ENCODE data around the gene TMEM270. TPM values are rescaled to one million over a fixed set of nuclear protein-coding genes. Genes with fewer than 3 reads are reported as not detected.

TMEM270 gene
- total and polyA plus RNA-seq, 5 donors from 2014 or later = 0.34 TPM; not detected in 4

DNA sequence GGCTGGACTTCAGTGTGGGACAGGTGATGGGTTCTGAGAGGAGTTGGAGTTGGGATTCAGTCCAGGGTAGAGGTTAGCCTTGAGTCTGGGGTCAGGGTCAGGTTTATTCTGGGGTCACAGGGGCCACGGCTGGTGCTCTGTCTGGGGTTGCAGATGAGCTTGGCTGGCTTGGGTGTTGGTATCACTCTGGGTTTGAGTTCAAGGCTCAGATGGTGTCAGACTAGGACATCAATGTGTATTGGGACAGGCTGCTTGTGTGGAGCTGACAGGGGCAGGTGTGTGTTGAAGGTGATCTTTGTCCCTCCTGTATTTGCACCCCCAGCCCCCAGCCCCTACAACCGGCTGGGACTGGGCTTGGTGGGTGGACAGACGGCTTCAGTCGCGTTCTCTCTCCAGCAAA lies 26.8 kb downstream of the TMEM270 start:
- no peak for ATAC-seq (ENCODE audit: low read depth in 2 of 2)
- H3K4me1 Mint-ChIP-seq = no peaks in the 10 kb centered on the region
- H3K36me3 Mint-ChIP-seq = no peaks in the 10 kb centered on the region
- H3K9me3 Mint-ChIP-seq = no peaks in the 10 kb centered on the region
- peaks cover 25% of the 10 kb centered on the region for H3K27me3 Mint-ChIP-seq
- Histone ChIP-seq H3K36me3 (ENCODE audit: control insufficient read depth, insufficient read depth, low read length) (no peaks in the 10 kb centered on the region), H3K27ac (ENCODE audit: insufficient read depth, low read length, poor library complexity, severe bottlenecking) (no peak overlapping the region), H3K4me3 (ENCODE audit: low read depth, low read length) (no peak overlapping the region), H3K27me3 (ENCODE audit: control insufficient read depth, insufficient read depth, low read length) (no peaks in the 10 kb centered on the region), H3K4me1 (ENCODE audit: control insufficient read depth, insufficient read depth, low read length, poor library complexity, severe bottlenecking) (no peaks in the 10 kb centered on the region), H3K9me3 (ENCODE audit: control insufficient read depth in 2 of 2, low read length in 2 of 2) (no peaks in the 10 kb centered on the region)
- no peak for DNase-seq
- H3K4me3 Mint-ChIP-seq = no peak overlapping the region
- no peak overlapping the region for H3K27ac Mint-ChIP-seq

DNA sequence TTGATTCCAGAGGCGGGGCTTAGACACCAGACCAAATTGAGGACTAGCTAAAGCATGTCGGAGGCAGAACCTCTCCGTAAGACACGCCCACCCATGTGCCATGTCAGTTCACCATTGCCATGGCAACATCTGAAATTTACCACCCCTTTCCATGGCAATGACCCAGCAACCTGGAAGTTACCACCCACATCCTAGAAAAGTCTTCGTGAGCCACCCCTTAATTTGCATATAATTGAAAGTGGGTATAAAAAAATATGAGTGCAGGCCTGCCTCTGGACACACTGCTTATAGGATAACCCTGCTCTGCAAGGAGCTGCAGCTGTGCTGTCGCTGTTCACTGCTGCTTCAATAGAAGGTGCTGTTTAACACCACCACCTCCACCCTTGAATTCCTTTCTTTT lies 28.0 kb downstream of the TMEM270 start:
- DNase-seq (no peak), ATAC-seq (ENCODE audit: low read depth in 2 of 2) (no peak)
- Mint-ChIP-seq H3K9me3 (no peaks in the 10 kb centered on the region), H3K27ac (no peak overlapping the region), H3K27me3 (peaks cover 25% of the 10 kb centered on the region), H3K36me3 (no peaks in the 10 kb centered on the region), H3K4me1 (no peaks in the 10 kb centered on the region), H3K4me3 (no peak overlapping the region)
- Histone ChIP-seq H3K9me3 (ENCODE audit: control insufficient read depth in 2 of 2, low read length in 2 of 2) (no peaks in the 10 kb centered on the region), H3K36me3 (ENCODE audit: control insufficient read depth, insufficient read depth, low read length) (no peaks in the 10 kb centered on the region), H3K4me3 (ENCODE audit: low read depth, low read length) (no peak overlapping the region), H3K27me3 (ENCODE audit: control insufficient read depth, insufficient read depth, low read length) (no peaks in the 10 kb centered on the region), H3K27ac (ENCODE audit: insufficient read depth, low read length, poor library complexity, severe bottlenecking) (no peak overlapping the region), H3K4me1 (ENCODE audit: control insufficient read depth, insufficient read depth, low read length, poor library complexity, severe bottlenecking) (no peaks in the 10 kb centered on the region)

DNA sequence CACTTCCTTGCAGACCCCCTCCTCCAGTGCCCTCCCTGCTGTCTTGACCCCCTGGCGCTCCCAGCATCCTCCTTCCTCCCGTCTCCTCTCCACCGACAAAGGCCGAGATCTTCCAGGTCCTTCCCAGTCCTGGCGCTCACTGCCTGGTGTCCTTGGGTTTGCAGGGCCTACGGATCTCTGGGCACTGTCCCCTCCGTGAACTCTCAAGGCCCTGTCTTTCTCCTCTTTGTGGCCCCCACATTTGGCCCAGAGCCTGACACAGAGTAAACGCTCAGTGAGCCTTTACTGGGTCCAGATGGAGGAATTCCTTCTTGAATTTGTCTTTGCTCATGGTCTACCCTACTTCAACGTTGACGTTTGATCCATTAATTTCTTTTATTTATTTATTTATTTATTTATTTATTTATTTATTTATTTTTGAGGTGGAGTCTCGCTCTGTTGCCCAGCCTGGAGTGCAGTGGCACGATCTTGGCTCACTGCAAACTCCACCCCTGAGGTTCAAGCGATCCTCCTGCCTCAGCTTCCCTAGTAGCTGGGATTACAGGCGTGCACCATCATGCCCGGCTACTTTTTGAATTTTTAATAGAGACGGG lies 29.7 kb downstream of the TMEM270 start:
- Mint-ChIP-seq H3K4me3 (no peak overlapping the region), H3K4me1 (no peaks in the 10 kb centered on the region), H3K27me3 (peaks cover 20% of the 10 kb centered on the region), H3K27ac (no peak overlapping the region), H3K9me3 (peaks cover 0 to 3% (median 0%) of the 10 kb centered on the region in 7 donors), H3K36me3 (no peaks in the 10 kb centered on the region)
- H3K27ac ChIP-seq (ENCODE audit: insufficient read depth, low read length, poor library complexity, severe bottlenecking) = no peak overlapping the region
- no peaks in the 10 kb centered on the region for H3K36me3 ChIP-seq (ENCODE audit: control insufficient read depth, insufficient read depth, low read length)
- ATAC-seq (ENCODE audit: low read depth in 2 of 2) (no peak), DNase-seq (no peak)
- no peaks in the 10 kb centered on the region for H3K27me3 ChIP-seq (ENCODE audit: control insufficient read depth, insufficient read depth, low read length)
- no peak overlapping the region for H3K4me3 ChIP-seq (ENCODE audit: low read depth, low read length)
- H3K9me3 ChIP-seq (ENCODE audit: control insufficient read depth in 2 of 2, low read length in 2 of 2) = no peaks in the 10 kb centered on the region
- no peaks in the 10 kb centered on the region for H3K4me1 ChIP-seq (ENCODE audit: control insufficient read depth, insufficient read depth, low read length, poor library complexity, severe bottlenecking)

DNA sequence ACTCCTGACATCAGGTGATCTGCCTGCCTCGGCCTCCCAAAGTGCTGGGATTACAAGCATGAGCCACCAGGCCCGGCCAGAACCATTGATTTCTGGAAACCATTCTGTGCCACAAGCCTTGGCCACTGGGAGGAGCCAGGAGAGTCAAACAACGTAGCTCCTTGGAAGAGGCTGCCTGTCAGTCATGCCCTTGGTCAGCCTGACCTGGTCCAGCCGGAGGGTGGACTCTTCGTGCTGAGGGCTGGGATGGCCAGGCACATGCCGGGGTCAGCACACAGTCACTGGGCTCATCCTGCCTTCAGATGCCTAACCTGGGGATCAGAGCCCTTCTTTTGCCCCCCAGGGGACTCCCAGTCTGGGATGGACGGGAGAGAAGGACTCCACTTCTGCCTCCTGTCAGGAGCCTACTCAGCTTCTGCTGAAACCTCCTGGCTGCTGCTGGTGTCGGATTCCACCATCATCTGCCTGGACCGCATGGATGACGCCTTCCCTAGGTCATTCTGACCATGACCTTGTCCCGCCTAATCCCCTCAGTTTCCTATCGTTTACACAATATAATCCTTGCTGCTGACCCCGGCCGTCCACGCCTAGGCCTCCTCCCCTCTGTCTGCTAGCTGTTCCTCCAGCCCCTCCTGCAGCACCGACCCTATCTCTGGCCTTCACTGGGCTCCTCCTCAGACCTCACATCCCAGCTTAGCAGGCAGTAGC lies 30.4 kb downstream of the TMEM270 start:
- DNase-seq = no peak
- no peaks in the 10 kb centered on the region for H3K27me3 ChIP-seq (ENCODE audit: control insufficient read depth, insufficient read depth, low read length)
- Mint-ChIP-seq H3K36me3 (no peaks in the 10 kb centered on the region), H3K4me1 (no peaks in the 10 kb centered on the region), H3K27me3 (peaks cover 15% of the 10 kb centered on the region), H3K9me3 (peaks cover 0 to 8% (median 0%) of the 10 kb centered on the region in 7 donors), H3K27ac (peak overlapping the region in 1 of 3 donors; percentile 38), H3K4me3 (no peak overlapping the region)
- H3K4me3 ChIP-seq (ENCODE audit: low read depth, low read length) = no peak overlapping the region
- H3K4me1 ChIP-seq (ENCODE audit: control insufficient read depth, insufficient read depth, low read length, poor library complexity, severe bottlenecking) = no peaks in the 10 kb centered on the region
- H3K36me3 ChIP-seq (ENCODE audit: control insufficient read depth, insufficient read depth, low read length) = no peaks in the 10 kb centered on the region
- no peak for ATAC-seq (ENCODE audit: low read depth in 2 of 2)
- H3K27ac ChIP-seq (ENCODE audit: insufficient read depth, low read length, poor library complexity, severe bottlenecking) = no peak overlapping the region
- no peaks in the 10 kb centered on the region for H3K9me3 ChIP-seq (ENCODE audit: control insufficient read depth in 2 of 2, low read length in 2 of 2)

DNA sequence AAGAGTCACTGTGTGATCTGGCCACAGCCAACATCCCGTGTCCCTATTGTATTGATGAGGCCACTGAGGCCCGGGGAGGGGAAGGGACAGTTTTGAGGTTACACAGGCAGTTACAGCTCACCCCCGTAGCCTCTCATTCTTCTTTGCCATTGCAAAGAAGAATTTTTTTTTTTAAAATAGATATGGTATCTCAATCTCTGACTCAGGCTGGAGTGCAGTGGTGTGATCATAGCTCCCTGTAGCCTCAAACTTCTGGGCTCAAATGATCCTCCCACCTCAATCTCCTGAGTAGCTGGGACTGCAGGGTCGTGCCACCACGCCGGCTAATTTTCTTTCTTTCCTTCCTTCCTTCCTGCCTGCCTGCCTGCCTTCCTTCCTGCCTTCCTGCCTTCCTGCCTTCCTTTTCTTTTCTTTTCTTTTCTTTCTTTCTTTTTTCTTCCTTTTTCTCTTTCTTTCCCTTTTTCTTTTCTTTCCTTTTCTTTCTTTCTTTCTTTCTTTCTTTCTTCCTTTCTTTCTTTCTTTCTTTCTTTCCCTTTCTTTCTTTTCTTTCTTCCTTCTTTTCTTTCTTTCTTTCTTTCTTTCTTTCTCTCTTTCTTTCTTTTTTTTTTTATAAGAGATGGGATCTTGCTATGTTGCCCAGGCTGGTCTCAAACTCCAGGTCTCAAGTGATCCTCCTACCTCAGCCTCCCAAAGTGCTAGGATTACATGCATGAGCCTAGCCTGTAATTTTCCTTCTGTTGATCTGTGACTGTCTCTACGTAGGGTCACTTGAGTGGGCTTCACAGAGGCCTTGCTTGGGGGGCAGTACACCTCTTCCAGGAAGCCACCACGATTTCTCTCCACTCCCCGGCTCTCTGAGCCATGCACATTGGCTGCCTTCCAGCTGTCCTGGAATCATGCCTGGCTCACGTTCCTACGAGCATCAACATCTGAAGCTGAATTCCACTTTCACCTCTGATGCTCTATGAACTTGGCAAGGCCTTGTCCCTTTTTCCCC lies 31.3 kb downstream of the TMEM270 start:
- H3K9me3 ChIP-seq (ENCODE audit: control insufficient read depth in 2 of 2, low read length in 2 of 2) = no peaks in the 10 kb centered on the region
- H3K4me1 ChIP-seq (ENCODE audit: control insufficient read depth, insufficient read depth, low read length, poor library complexity, severe bottlenecking) = no peaks in the 10 kb centered on the region
- peaks cover 12% of the 10 kb centered on the region for H3K27me3 Mint-ChIP-seq
- H3K4me3 ChIP-seq (ENCODE audit: low read depth, low read length) = no peak overlapping the region
- no peaks in the 10 kb centered on the region for H3K36me3 Mint-ChIP-seq
- ATAC-seq (ENCODE audit: low read depth in 2 of 2) = no peak
- no peaks in the 10 kb centered on the region for H3K4me1 Mint-ChIP-seq
- H3K27me3 ChIP-seq (ENCODE audit: control insufficient read depth, insufficient read depth, low read length) = no peaks in the 10 kb centered on the region
- peaks cover 0 to 14% (median 0%) of the 10 kb centered on the region in 7 donors for H3K9me3 Mint-ChIP-seq
- no peak overlapping the region for H3K4me3 Mint-ChIP-seq
- peak overlapping the region in 1 of 3 donors; percentile 43 for H3K27ac Mint-ChIP-seq
- H3K27ac ChIP-seq (ENCODE audit: insufficient read depth, low read length, poor library complexity, severe bottlenecking) = no peak overlapping the region
- no peaks in the 10 kb centered on the region for H3K36me3 ChIP-seq (ENCODE audit: control insufficient read depth, insufficient read depth, low read length)
- no peak for DNase-seq

DNA sequence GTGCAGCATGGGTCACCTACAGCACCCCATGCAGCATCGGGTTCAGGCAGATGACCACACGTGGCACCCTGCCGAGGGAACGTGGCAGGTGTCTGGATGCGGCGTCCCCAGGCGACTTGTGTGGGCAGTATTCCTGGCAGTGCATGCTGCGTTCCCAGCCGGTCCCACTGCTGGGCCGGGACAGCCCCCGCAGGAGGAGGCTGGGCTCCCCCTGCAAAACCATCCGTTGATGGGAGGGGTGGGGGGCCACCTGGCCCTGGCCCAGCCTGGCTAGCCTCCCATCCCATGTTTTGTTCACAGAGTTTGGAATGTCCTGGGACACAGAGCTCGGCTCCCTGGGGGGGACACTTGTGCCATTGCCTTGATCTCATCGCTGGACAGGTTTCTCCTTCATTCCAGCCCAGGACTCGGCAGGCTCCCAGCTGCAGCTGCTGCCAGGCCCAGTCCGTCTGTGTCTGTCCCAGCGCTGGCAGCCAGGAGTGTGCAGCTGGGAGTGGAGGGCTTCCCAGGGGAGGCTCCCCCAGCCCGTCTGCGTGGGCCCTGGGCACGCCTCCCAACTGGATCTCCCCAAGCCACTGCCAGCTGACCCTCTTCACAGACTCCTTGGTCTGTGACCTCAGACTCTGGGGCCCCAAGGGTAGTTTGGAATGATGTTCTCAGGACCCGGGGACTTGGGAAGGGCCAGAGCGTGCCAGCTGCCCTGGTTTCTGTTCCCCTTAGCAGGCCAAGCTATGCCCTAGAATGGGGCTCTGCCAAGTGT lies 32.6 kb downstream of the TMEM270 start:
- H3K27ac ChIP-seq (ENCODE audit: insufficient read depth, low read length, poor library complexity, severe bottlenecking) = no peak overlapping the region
- peaks cover 0 to 14% (median 1%) of the 10 kb centered on the region in 7 donors for H3K9me3 Mint-ChIP-seq
- ATAC-seq (ENCODE audit: low read depth in 2 of 2) = no peak
- H3K27me3 Mint-ChIP-seq = peaks cover 17% of the 10 kb centered on the region
- no peaks in the 10 kb centered on the region for H3K36me3 Mint-ChIP-seq
- no peak overlapping the region for H3K4me3 ChIP-seq (ENCODE audit: low read depth, low read length)
- H3K4me1 ChIP-seq (ENCODE audit: control insufficient read depth, insufficient read depth, low read length, poor library complexity, severe bottlenecking) = no peaks in the 10 kb centered on the region
- no peak overlapping the region for H3K27ac Mint-ChIP-seq
- no peaks in the 10 kb centered on the region for H3K9me3 ChIP-seq (ENCODE audit: control insufficient read depth in 2 of 2, low read length in 2 of 2)
- H3K27me3 ChIP-seq (ENCODE audit: control insufficient read depth, insufficient read depth, low read length) = no peaks in the 10 kb centered on the region
- DNase-seq = no peak
- H3K4me1 Mint-ChIP-seq = no peaks in the 10 kb centered on the region
- no peak overlapping the region for H3K4me3 Mint-ChIP-seq
- no peaks in the 10 kb centered on the region for H3K36me3 ChIP-seq (ENCODE audit: control insufficient read depth, insufficient read depth, low read length)

DNA sequence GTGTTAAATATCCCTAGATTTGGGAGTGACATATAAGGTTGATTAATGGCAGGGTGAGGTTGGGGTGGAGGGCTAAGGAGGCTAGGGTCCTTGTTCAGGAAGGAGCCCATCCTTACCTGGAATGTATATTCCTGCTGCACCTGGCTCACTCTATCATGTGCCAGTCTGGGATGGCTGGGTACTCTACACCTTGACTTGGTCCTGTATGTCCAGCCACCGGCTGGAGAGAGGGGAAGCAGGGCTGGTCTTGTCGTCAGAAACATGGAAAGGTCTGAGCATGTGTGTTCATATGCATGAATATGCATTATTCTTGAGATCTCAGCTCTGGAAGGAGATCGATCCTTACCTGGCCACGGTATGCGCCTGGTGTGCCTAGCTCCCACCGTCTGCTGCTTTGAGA lies 33.2 kb downstream of the TMEM270 start:
- H3K4me3 ChIP-seq (ENCODE audit: low read depth, low read length) = no peak overlapping the region
- H3K27me3 Mint-ChIP-seq = peaks cover 13% of the 10 kb centered on the region
- H3K4me3 Mint-ChIP-seq = no peak overlapping the region
- ATAC-seq (ENCODE audit: low read depth in 2 of 2) (no peak), DNase-seq (no peak)
- no peaks in the 10 kb centered on the region for H3K4me1 ChIP-seq (ENCODE audit: control insufficient read depth, insufficient read depth, low read length, poor library complexity, severe bottlenecking)
- no peaks in the 10 kb centered on the region for H3K36me3 Mint-ChIP-seq
- H3K9me3 ChIP-seq (ENCODE audit: control insufficient read depth in 2 of 2, low read length in 2 of 2) = no peaks in the 10 kb centered on the region
- no peaks in the 10 kb centered on the region for H3K4me1 Mint-ChIP-seq
- H3K27ac Mint-ChIP-seq = no peak overlapping the region
- H3K27me3 ChIP-seq (ENCODE audit: control insufficient read depth, insufficient read depth, low read length) = no peaks in the 10 kb centered on the region
- no peak overlapping the region for H3K27ac ChIP-seq (ENCODE audit: insufficient read depth, low read length, poor library complexity, severe bottlenecking)
- H3K36me3 ChIP-seq (ENCODE audit: control insufficient read depth, insufficient read depth, low read length) = no peaks in the 10 kb centered on the region
- H3K9me3 Mint-ChIP-seq = peaks cover 0 to 14% (median 1%) of the 10 kb centered on the region in 7 donors
